ENCODE results near the gene CYP2U1.

GRCh38 chr4:107966903-107967302 is 35.6 kb downstream of the CYP2U1 start:
- no peak for TF ChIP-seq CTCF (IDR thresholded peaks at IDR 0.05; ENCODE audit: extremely low read depth in 1 of 2, insufficient read depth in 1 of 2, low read depth in 1 of 2, low read length in 2 of 2)
- no peak for TF ChIP-seq POLR2A (IDR thresholded peaks at IDR 0.05; ENCODE audit: low read depth, low read length)
- no peak for TF ChIP-seq POLR2AphosphoS5 (IDR thresholded peaks at IDR 0.05; ENCODE audit: insufficient read depth, low read depth, low read length)
- TF ChIP-seq, protein P1, sequence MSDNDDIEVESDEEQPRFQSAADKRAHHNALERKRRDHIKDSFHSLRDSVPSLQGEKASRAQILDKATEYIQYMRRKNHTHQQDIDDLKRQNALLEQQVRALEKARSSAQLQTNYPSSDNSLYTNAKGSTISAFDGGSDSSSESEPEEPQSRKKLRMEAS (IDR thresholded peaks at IDR 0.05; ENCODE audit: insufficient read depth, insufficient read length): no peak
- TF ChIP-seq MYC (IDR thresholded peaks at IDR 0.05; ENCODE audit: low read depth, low read length): no peak
